Lung (tissue), 12 donors: ENCODE data around the gene MSMP. TPM values are rescaled to one million over a fixed set of nuclear protein-coding genes. Genes with fewer than 3 reads are reported as not detected.

Source experiments
- ATAC-seq: fragments of 200-7000 bp; cut with Tn5 transposase; one replicate; pipeline ENCODE4 v1.9.1; 2020; ENCODE audit warnings: moderate number of reproducible peaks; ENCODE audit not compliant: insufficient read depth, low FRiP score
- DNase-seq, 3 donors: peaks; one replicate each; pipeline ENCODE4 v3.0.0-alpha.2; 2013 to 2017
- H3K27ac ChIP-seq, 2 donors: one replicate each; pipeline ENCODE4 v1.5.1; 2013; ENCODE audit warnings: mild to moderate bottlenecking in 2 of 2, moderate library complexity in 2 of 2, control low read depth in 1 of 2, inconsistent platforms in 1 of 2, low read depth in 1 of 2, low read length in 1 of 2
- H3K27me3 ChIP-seq, 3 donors: one replicate each; pipeline ENCODE4 v1.5.1; 2013; ENCODE audit warnings: low read length in 2 of 3; ENCODE audit not compliant: control insufficient read depth in 3 of 3, insufficient read depth in 3 of 3
- H3K36me3 ChIP-seq, 4 donors: one replicate each; pipeline ENCODE4 v1.5.1; 2013; ENCODE audit warnings: low read length in 4 of 4, mild to moderate bottlenecking in 1 of 4, moderate library complexity in 1 of 4; ENCODE audit not compliant: control insufficient read depth in 4 of 4, insufficient read depth in 4 of 4
- H3K4me1 ChIP-seq, 5 donors: one replicate each; pipeline ENCODE4 v1.5.1; 2013; ENCODE audit warnings: low read length in 5 of 5, mild to moderate bottlenecking in 2 of 5, moderate library complexity in 1 of 5; ENCODE audit not compliant: control insufficient read depth in 5 of 5, insufficient read depth in 5 of 5
- H3K4me3 ChIP-seq: one replicate; pipeline ENCODE4 v1.5.1; 2013; ENCODE audit warnings: mild to moderate bottlenecking, control low read depth, moderate library complexity
- H3K9ac ChIP-seq, 2 donors: one replicate each; pipeline ENCODE4 v1.5.1; 2013; ENCODE audit warnings: low read length in 2 of 2, control low read depth in 1 of 2; ENCODE audit not compliant: insufficient read depth in 1 of 2
- H3K9me3 ChIP-seq, 4 donors: one replicate each; pipeline ENCODE4 v1.5.1; 2013; ENCODE audit warnings: low read length in 3 of 4, mild to moderate bottlenecking in 1 of 4, moderate library complexity in 1 of 4; ENCODE audit not compliant: control insufficient read depth in 4 of 4, insufficient read depth in 3 of 4
- WGBS, 2 donors: extraction: QIAGEN DNeasy Blood & Tissue Kit; methylation state at CpG; one replicate each; pipeline ENCODE4 v1.1.7; 2013; 5-methylcytosine and 5-hydroxymethylcytosine counted together
- polyA plus RNA-seq, 2 donors: library from polyadenylated mRNA; stranded (reverse); fragments of 200-250 nt; gene quantifications; one replicate each; pipeline ENCODE4 v1.2.1, GENCODE V29; 2013
- total RNA-seq, 2 donors: library from RNA; depleted of rRNA in 1 of 2; stranded (reverse); fragments of >200 nt in 1 of 2; gene quantifications; one replicate each; pipeline ENCODE4 v1.2.1, GENCODE V29; 2014 to 2021
- TF ChIP-seq, protein P1 (sequence below): IDR thresholded peaks from 2 replicates; pipeline ENCODE4 v1.5.1; 2012; ENCODE audit warnings: mild to moderate bottlenecking; ENCODE audit errors: control extremely low read depth, extremely low read depth
- donor health status: control.
- donor health status: control.
- donor health status: Bipolar disorder and iron deficiency.
- donor health status: healthy.
- donor health status: DM: yes; HTN: yes; CAD: no.

MSMP gene
- total and polyA plus RNA-seq, 4 donors: 0.62 to 1.6 (median 1.2) TPM; not detected in 1

GRCh38 chr9:35771943-35772342 is 17.9 kb upstream of the MSMP start:
- peaks cover 2 to 34% (median 17%) of the 10 kb centered on the region in 5 donors for H3K4me1 ChIP-seq
- no peak overlapping the region for H3K4me3 ChIP-seq
- 45 to 77% methylated on average over 3 of the region's 3 CpGs for WGBS, 2 donors
- TF ChIP-seq, protein P1, sequence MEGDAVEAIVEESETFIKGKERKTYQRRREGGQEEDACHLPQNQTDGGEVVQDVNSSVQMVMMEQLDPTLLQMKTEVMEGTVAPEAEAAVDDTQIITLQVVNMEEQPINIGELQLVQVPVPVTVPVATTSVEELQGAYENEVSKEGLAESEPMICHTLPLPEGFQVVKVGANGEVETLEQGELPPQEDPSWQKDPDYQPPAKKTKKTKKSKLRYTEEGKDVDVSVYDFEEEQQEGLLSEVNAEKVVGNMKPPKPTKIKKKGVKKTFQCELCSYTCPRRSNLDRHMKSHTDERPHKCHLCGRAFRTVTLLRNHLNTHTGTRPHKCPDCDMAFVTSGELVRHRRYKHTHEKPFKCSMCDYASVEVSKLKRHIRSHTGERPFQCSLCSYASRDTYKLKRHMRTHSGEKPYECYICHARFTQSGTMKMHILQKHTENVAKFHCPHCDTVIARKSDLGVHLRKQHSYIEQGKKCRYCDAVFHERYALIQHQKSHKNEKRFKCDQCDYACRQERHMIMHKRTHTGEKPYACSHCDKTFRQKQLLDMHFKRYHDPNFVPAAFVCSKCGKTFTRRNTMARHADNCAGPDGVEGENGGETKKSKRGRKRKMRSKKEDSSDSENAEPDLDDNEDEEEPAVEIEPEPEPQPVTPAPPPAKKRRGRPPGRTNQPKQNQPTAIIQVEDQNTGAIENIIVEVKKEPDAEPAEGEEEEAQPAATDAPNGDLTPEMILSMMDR: no peak
- no peak overlapping the region for H3K9ac ChIP-seq
- no peak overlapping the region for H3K27ac ChIP-seq
- H3K27me3 ChIP-seq: no peaks in the 10 kb centered on the region
- DNase-seq: no peak
- no peak for ATAC-seq
- H3K9me3 ChIP-seq: no peaks in the 10 kb centered on the region
- no peaks in the 10 kb centered on the region for H3K36me3 ChIP-seq

DNA sequence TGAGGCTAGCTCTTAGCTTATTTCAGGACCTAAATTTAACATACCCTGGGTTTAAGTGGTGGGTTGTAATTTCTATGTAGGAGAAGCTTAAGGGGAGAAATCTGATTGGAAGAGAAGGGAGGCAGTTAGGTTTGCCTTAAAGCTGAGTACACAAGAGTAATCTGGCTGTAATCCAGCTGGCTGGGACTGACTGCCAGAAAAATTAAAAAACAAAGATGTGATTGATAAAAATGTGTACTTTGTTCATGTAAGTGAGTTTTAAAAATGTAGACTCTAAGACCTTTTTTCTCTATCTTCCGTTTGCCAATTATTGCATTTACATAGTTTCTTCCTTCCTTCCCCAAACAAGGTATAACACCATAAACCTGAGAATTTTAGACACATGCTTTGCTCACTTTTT is 17.5 kb upstream of the MSMP start:
- ATAC-seq: no peak
- Histone ChIP-seq H3K9ac (no peak overlapping the region), H3K4me3 (no peak overlapping the region), H3K4me1 (peaks cover 2 to 34% (median 17%) of the 10 kb centered on the region in 5 donors), H3K27ac (peak overlapping the region in 1 of 2 donors; percentile 3), H3K27me3 (no peaks in the 10 kb centered on the region), H3K36me3 (no peaks in the 10 kb centered on the region), H3K9me3 (no peaks in the 10 kb centered on the region)
- 14 to 30% methylated on average over 1 of the region's 1 CpG for WGBS, 2 donors
- peak; percentile 84 to 97 (median 96) for DNase-seq
- TF ChIP-seq, protein P1: no peak

DNA sequence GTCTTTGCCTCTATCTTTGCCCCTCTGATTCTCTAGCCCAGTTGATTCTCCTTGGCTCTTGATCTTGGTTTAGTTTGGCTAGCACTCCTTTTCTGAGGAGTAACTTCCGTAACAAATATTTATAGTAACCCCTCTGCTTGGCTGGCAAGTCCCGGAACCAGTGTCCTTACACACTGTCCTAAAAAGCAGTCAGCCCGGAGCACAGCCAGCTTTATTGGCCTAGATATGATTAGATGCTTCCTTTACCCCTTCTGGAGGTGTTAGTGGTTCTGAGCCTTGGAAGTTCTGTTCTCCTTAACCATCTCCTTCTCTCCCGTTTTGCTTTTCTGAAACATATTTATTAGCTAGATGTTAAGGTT is 17.0 kb upstream of the MSMP start:
- TF ChIP-seq, protein P1: no peak
- Histone ChIP-seq H3K36me3 (no peaks in the 10 kb centered on the region), H3K4me1 (peaks cover 2 to 34% (median 17%) of the 10 kb centered on the region in 5 donors), H3K9ac (no peak overlapping the region), H3K27ac (peak overlapping the region in 1 of 2 donors; percentile 63), H3K4me3 (no peak overlapping the region), H3K9me3 (no peaks in the 10 kb centered on the region), H3K27me3 (no peaks in the 10 kb centered on the region)
- 17 to 54% methylated on average over 4 of the region's 4 CpGs for WGBS, 2 donors
- DNase-seq (peak; percentile 41 to 76 (median 65)), ATAC-seq (peak; percentile 61)

- H3K36me3 ChIP-seq: no peaks in the 10 kb centered on the region
- H3K27me3 ChIP-seq: no peaks in the 10 kb centered on the region
- DNase-seq (no peak), ATAC-seq (no peak)
- H3K4me3 ChIP-seq: no peak overlapping the region
- 94 to 100% methylated on average over 1 of the region's 1 CpG for WGBS, 2 donors
- peaks cover 2 to 23% (median 17%) of the 10 kb centered on the region in 5 donors for H3K4me1 ChIP-seq
- no peaks in the 10 kb centered on the region for H3K9me3 ChIP-seq
- TF ChIP-seq, protein P1: no peak
- no peak overlapping the region for H3K27ac ChIP-seq
- no peak overlapping the region for H3K9ac ChIP-seq
These were observed 15.7 kb upstream of the MSMP start for GRCh38 chr9:35769763-35770162.
